Heart right ventricle (tissue), 16 donors: Measurements from ENCODE around the gene KRTAP10-3. TPM values are rescaled to one million over a fixed set of nuclear protein-coding genes. Genes with fewer than 3 reads are reported as not detected.

Experiments used
- ATAC-seq, 8 donors: fragments of 200-7000 bp; cut with Tn5 transposase; one replicate each; pipeline ENCODE4 v1.9.1; 2020; ENCODE audit warnings: mild to moderate bottlenecking in 8 of 8, moderate library complexity in 8 of 8, moderate number of reproducible peaks in 1 of 8
- DNase-seq, 2 donors: peaks; one replicate each; pipeline ENCODE4 v3.0.0-alpha.2; 2020
- H3K27ac ChIP-seq, 10 donors: fragments of 200-600 bp; sonication (generic) in 2 of 10; one replicate each; pipeline versions ENCODE4 v1.5.0 to v1.8.0; 2020 to 2022; ENCODE audit warnings: mild to moderate bottlenecking in 3 of 10
- H3K27me3 ChIP-seq, 7 donors: fragments of 200-600 bp; one replicate each; pipeline ENCODE4 v1.8.0; 2021 to 2022; ENCODE audit warnings: mild to moderate bottlenecking in 2 of 7
- H3K36me3 ChIP-seq, 9 donors: fragments of 200-600 bp; sonication (generic) in 1 of 9; one replicate each; pipeline versions ENCODE4 v1.5.0 to v1.8.0; 2020 to 2022; ENCODE audit warnings: mild to moderate bottlenecking in 2 of 9
- H3K4me1 ChIP-seq, 9 donors: fragments of 200-600 bp; sonication (generic) in 1 of 9; one replicate each; pipeline versions ENCODE4 v1.5.0 to v1.8.0; 2020 to 2022; ENCODE audit warnings: mild to moderate bottlenecking in 4 of 9
- H3K4me3 ChIP-seq, 10 donors: fragments of 200-600 bp; sonication (generic) in 2 of 10; one replicate each; pipeline versions ENCODE4 v1.5.0 to v1.8.0; 2020 to 2022; ENCODE audit warnings: mild to moderate bottlenecking in 7 of 10, moderate library complexity in 2 of 10
- H3K9me3 ChIP-seq, 11 donors: fragments of 200-600 bp in 10 of 11; sonication (generic) in 2 of 11; one replicate each; pipeline versions ENCODE4 v1.5.0 to v1.8.0; 2013 to 2022; ENCODE audit warnings: mild to moderate bottlenecking in 2 of 11, control low read depth in 1 of 11, moderate library complexity in 1 of 11
- CTCF ChIP-seq, 9 donors: fragments of 200-600 bp; sonication (generic) in 2 of 9; IDR thresholded peaks; one replicate each; pipeline versions ENCODE4 v1.5.0 to v1.8.0; 2021 to 2022; ENCODE audit warnings: antibody characterized with exemption in 9 of 9, mild to moderate bottlenecking in 5 of 9, moderate library complexity in 1 of 9
- WGBS, 2 donors: extraction: QIAGEN DNeasy Blood & Tissue Kit; methylation state at CpG; one replicate each; pipeline ENCODE4 v1.1.7; 2013; ENCODE audit warnings: inconsistent platforms in 1 of 2; 5-methylcytosine and 5-hydroxymethylcytosine counted together
- intact Hi-C, 10 donors: fragments of 100-400 bp; cut with DNase I; formaldehyde crosslinking; loops; one replicate each; pipeline versions ENCODE4 v1.11.1 to v1.14.2; 2022
- polyA plus RNA-seq, 2 donors: library from polyadenylated mRNA; stranded (reverse); fragments of 200-250 nt; gene quantifications; one replicate each; pipeline ENCODE4 v1.2.3, GENCODE V29; 2013
- total RNA-seq, 10 donors: library from RNA; stranded (reverse); fragmentation: NEBNext Ultra II Directional in 3 of 10; extraction: Animal tissue kit (Norgen Biotek cat#: 25700) in 3 of 10; gene quantifications; one replicate each; pipeline versions ENCODE4 v1.2.1 to v1.2.4, GENCODE V29; 2021 to 2023
- donor health status: Arrhythmogenic right ventricular cardiomyopathy.
- donor health status: ischemic (EF 13 %, LVEDD 7.1; RV severe dilation, severe dysfunction).
- donor health status: healthy with polysubstance abuse.
- donor health status: DM: no; HTN: yes; CAD: no.
- donor health status: DM: no; HTN: no; CAD: no.
- donor health status: ischemic (EF 25% LVEDD 6.9; RV normal size, moderate dysfunction).
- donor health status: ischemic (EF 25% LVEDD 5.7; RV mildly dilated, moderate dysfunction).
- donor health status: healthy.
- donor health status: DM: yes; HTN: yes; CAD: no.
- donor health status: Ischemic cardiomyopathy.
- donor health status: ischemic (EF 35%, LVEDD 5.7; RV mildly dilated, moderate dysfunction).
- donor health status: nonischemic (EF 11% LVEDD 7.7; RV severe dilation, severe dysfunction).
- donor health status: DM: yes; HTN: yes; CAD: no.
- donor health status: PGD.
- donor health status: ischemic (EF 29% LVEDD 5.4; RV normal size, mild dysfunction).
- donor health status: nonischemic (EF 23%, LVEDD 6.1; RV moderate dilation, normal function).

KRTAP10-3 gene
- total and polyA plus RNA-seq, 12 donors, result not detected

- intact Hi-C loops, result no loop called here
- no peaks in the 10 kb centered on the region for H3K36me3 ChIP-seq
- H3K27me3 ChIP-seq, result peaks cover 0 to 39% (median 7%) of the 10 kb centered on the region in 7 donors
- WGBS, 2 donors, result 84 to 87% methylated on average over 12 of the region's 12 CpGs
- DNase-seq (no peak), ATAC-seq (no peak)
- no peaks in the 10 kb centered on the region for H3K4me1 ChIP-seq
- H3K9me3 ChIP-seq, result no peaks in the 10 kb centered on the region
- H3K27ac ChIP-seq, result no peak overlapping the region
- TF ChIP-seq CTCF (IDR thresholded peaks at IDR 0.05), result no peak
- no peak overlapping the region for H3K4me3 ChIP-seq
Observed at GRCh38 chr21:44526096-44526997, 32.2 kb downstream of the KRTAP10-3 start.

GRCh38 chr21:44525391-44526095, 33.1 kb downstream of the KRTAP10-3 start:
- ATAC-seq, result no peak
- Histone ChIP-seq H3K27me3 (peaks cover 0 to 39% (median 0%) of the 10 kb centered on the region in 7 donors), H3K36me3 (no peaks in the 10 kb centered on the region), H3K4me3 (no peak overlapping the region), H3K4me1 (no peaks in the 10 kb centered on the region), H3K27ac (no peak overlapping the region), H3K9me3 (no peaks in the 10 kb centered on the region)
- intact Hi-C loops, result no loop called here
- no peak for TF ChIP-seq CTCF (IDR thresholded peaks at IDR 0.05)
- WGBS, 2 donors, result 86% methylated on average over 20 of the region's 20 CpGs
- no peak for DNase-seq

- ATAC-seq (no peak), DNase-seq (no peak)
- no peak overlapping the region for H3K4me3 ChIP-seq
- H3K27me3 ChIP-seq, result peaks cover 0 to 41% (median 5%) of the 10 kb centered on the region in 7 donors
- H3K4me1 ChIP-seq, result no peaks in the 10 kb centered on the region
- no peak for TF ChIP-seq CTCF (IDR thresholded peaks at IDR 0.05)
- no peaks in the 10 kb centered on the region for H3K36me3 ChIP-seq
- WGBS, 2 donors, result 69 to 83% methylated on average over 2 of the region's 2 CpGs
- intact Hi-C loops, result no loop called here
- H3K27ac ChIP-seq, result no peak overlapping the region
- no peaks in the 10 kb centered on the region for H3K9me3 ChIP-seq
Observed at GRCh38 chr21:44524414-44525371, 33.9 kb downstream of the KRTAP10-3 start.
